Upper lobe of left lung (tissue), 6 donors: Measurements from ENCODE around the gene ZNF407. TPM values are rescaled to one million over a fixed set of nuclear protein-coding genes. Genes with fewer than 3 reads are reported as not detected.

Experiments
- ATAC-seq, 2 donors: fragments of 200-7000 bp; cut with Tn5 transposase; one replicate each; pipeline ENCODE4 v1.9.1; 2022; ENCODE audit warnings: mild to moderate bottlenecking in 2 of 2, moderate library complexity in 2 of 2; ENCODE audit not compliant: low FRiP score in 2 of 2
- DNase-seq, 2 donors: peaks; one replicate each; pipeline ENCODE4 v3.0.0-alpha.2; 2019 to 2020
- H3K27ac ChIP-seq, 4 donors: fragments of 200-600 bp; sonication (generic); one replicate each; pipeline ENCODE4 v1.5.1; 2016 to 2019
- H3K27me3 ChIP-seq, 4 donors: fragments of 200-600 bp; sonication (generic); one replicate each; pipeline ENCODE4 v1.5.1; 2017 to 2019
- H3K36me3 ChIP-seq, 4 donors: fragments of 200-600 bp; sonication (generic); one replicate each; pipeline ENCODE4 v1.5.1; 2016 to 2019
- H3K4me1 ChIP-seq, 4 donors: fragments of 200-600 bp; sonication (generic); one replicate each; pipeline ENCODE4 v1.5.1; 2018 to 2019
- H3K4me3 ChIP-seq, 4 donors: fragments of 200-600 bp; sonication (generic); one replicate each; pipeline ENCODE4 v1.5.1; 2017 to 2019; ENCODE audit warnings: mild to moderate bottlenecking in 2 of 4, moderate library complexity in 1 of 4
- H3K9me3 ChIP-seq, 4 donors: fragments of 200-600 bp; sonication (generic); one replicate each; pipeline ENCODE4 v1.5.1; 2018 to 2019
- EP300 ChIP-seq, 4 donors: sonication (generic); formaldehyde crosslinking; IDR thresholded peaks; one replicate each; pipeline ENCODE4 v1.5.1; 2017; ENCODE audit warnings: antibody characterized with exemption in 4 of 4, control low read depth in 2 of 4
- POLR2A ChIP-seq, 4 donors: fragments of 450-650 bp; IDR thresholded peaks; one replicate each; pipeline ENCODE4 v1.5.1; 2016 to 2017; ENCODE audit warnings: antibody characterized with exemption in 4 of 4, mild to moderate bottlenecking in 2 of 4
- POLR2AphosphoS5 ChIP-seq, 2 donors: sonication (generic); formaldehyde crosslinking; IDR thresholded peaks; one replicate each; pipeline ENCODE4 v1.5.1; 2017; ENCODE audit warnings: antibody characterized with exemption in 2 of 2
- WGBS, 2 donors: methylation state at CpG; one replicate each; pipeline ENCODE4 v1.1.5; 2017 to 2018; 5-methylcytosine and 5-hydroxymethylcytosine counted together
- total RNA-seq, 6 donors: library from RNA; depleted of rRNA in 4 of 6; stranded (reverse); fragments of >200 nt in 4 of 6; gene quantifications; one replicate each; pipeline versions ENCODE4 v1.1.0 to v1.2.1, GENCODE V29; 2016 to 2021
- TF ChIP-seq, protein P1 (sequence below), 6 experiments: fragments of 450-650 bp in 4 of 6; fragments of 200-600 bp in 2 of 6; sonication (generic) in 2 of 6; IDR thresholded peaks; one replicate each; pipeline ENCODE4 v1.5.1; 2016 to 2019; ENCODE audit warnings: antibody characterized with exemption in 6 of 6
- donor health status: DM: no; HTN: no; CAD: no; lungs with moderate emphysema.
- donor health status: DM: no; HTN: yes; CAD: no; lungs with severe emphysema.

The ZNF407 gene
- total RNA-seq, 6 donors from 2014 or later = 12.2 to 77.5 (median 17.1) TPM

DNA sequence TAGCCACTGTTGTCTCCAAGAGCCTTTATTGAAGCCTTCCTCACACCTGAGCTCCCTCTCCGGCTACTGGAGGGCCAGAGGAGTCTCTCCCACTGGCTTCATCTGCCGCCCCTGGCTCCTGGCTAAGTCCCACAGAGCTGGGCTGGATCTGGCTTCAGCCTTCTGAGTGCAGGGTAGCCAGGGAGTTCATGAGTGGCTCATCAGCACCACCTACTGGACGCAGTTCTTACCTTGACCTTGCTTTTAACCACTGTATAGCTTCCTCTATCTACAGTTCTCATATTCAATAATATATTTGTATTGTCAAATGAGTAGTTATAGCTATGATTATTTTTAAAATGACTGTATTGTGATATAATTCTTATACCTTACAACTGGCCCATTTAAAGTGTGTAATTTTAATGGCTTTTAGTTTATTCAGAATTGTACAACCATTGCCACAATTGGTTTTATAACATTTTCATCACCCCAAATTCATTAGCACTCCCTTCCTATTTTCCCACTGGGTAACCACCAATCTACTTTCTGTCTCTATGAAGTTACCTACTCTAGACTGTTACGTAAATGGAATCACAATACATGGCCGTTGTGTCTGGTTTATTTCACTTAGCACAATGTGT, 45.6 kb upstream of the ZNF407 start:
- TF ChIP-seq POLR2A (IDR thresholded peaks at IDR 0.05) = no peak
- TF ChIP-seq, protein P1, sequence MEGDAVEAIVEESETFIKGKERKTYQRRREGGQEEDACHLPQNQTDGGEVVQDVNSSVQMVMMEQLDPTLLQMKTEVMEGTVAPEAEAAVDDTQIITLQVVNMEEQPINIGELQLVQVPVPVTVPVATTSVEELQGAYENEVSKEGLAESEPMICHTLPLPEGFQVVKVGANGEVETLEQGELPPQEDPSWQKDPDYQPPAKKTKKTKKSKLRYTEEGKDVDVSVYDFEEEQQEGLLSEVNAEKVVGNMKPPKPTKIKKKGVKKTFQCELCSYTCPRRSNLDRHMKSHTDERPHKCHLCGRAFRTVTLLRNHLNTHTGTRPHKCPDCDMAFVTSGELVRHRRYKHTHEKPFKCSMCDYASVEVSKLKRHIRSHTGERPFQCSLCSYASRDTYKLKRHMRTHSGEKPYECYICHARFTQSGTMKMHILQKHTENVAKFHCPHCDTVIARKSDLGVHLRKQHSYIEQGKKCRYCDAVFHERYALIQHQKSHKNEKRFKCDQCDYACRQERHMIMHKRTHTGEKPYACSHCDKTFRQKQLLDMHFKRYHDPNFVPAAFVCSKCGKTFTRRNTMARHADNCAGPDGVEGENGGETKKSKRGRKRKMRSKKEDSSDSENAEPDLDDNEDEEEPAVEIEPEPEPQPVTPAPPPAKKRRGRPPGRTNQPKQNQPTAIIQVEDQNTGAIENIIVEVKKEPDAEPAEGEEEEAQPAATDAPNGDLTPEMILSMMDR (IDR thresholded peaks at IDR 0.05) = peak; percentile 64 to 80 (median 72)
- Histone ChIP-seq H3K4me3 (no peak overlapping the region), H3K36me3 (no peaks in the 10 kb centered on the region), H3K4me1 (peaks cover 0 to 6% (median 5%) of the 10 kb centered on the region in 4 donors), H3K27me3 (no peaks in the 10 kb centered on the region), H3K9me3 (peaks cover 0 to 9% (median 7%) of the 10 kb centered on the region in 4 donors), H3K27ac (no peak overlapping the region)
- DNase-seq (peak in 1 of 2 donors; percentile 85), ATAC-seq (peak; percentile 88 to 95)
- 23 to 25% methylated on average over 5 of the region's 5 CpGs for WGBS, 2 donors

DNA sequence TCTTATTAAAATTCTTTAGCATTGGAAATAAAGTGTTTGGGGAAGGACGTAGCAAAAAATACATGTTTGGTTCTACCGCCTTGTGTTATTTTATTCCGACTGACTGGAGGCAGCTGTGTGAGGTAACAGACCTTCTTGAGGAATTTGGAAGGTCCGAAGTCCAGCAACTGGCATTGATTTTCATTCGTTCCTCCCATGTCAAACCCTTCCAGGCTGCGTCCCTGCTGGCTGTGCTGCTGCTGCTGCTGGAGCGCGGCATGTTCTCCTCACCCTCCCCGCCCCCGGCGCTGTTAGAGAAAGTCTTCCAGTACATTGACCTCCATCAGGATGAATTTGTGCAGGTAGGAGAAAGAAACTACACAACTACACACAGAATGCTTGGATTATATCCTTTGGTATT, 41.5 kb upstream of the ZNF407 start:
- H3K27ac ChIP-seq = no peak overlapping the region
- no peaks in the 10 kb centered on the region for H3K4me1 ChIP-seq
- H3K9me3 ChIP-seq = no peaks in the 10 kb centered on the region
- H3K36me3 ChIP-seq = no peaks in the 10 kb centered on the region
- H3K4me3 ChIP-seq = no peak overlapping the region
- WGBS, 2 donors = 90 to 93% methylated on average over 11 of the region's 11 CpGs
- no peak for ATAC-seq
- H3K27me3 ChIP-seq = no peaks in the 10 kb centered on the region
- no peak for DNase-seq
- no peak for TF ChIP-seq EP300 (IDR thresholded peaks at IDR 0.05)
- TF ChIP-seq, protein P1 (IDR thresholded peaks at IDR 0.05) = no peak
- no peak for TF ChIP-seq POLR2AphosphoS5 (IDR thresholded peaks at IDR 0.05)
- no peak for TF ChIP-seq POLR2A (IDR thresholded peaks at IDR 0.05)

DNA sequence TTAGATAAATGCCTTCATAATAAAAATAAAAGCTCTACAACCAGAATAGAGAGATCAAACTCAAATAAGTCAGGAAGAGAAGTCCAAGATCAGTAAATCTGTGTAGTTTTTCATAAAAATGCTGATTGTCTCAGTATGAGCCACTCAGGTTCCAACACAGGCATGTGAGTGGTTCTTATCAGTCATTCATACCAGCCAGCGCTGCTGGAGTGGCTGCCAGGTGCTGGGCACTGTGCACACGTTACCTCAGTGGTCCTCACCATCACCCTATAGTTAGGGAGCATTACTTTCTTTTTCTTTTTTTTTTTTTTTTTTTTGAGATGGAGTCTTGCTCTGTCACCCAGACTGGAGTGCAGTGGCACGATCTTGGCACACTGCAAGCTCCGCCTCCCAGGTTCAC, 39.6 kb upstream of the ZNF407 start:
- no peaks in the 10 kb centered on the region for H3K9me3 ChIP-seq
- DNase-seq (no peak), ATAC-seq (no peak)
- H3K4me1 ChIP-seq = no peaks in the 10 kb centered on the region
- no peak overlapping the region for H3K4me3 ChIP-seq
- no peaks in the 10 kb centered on the region for H3K36me3 ChIP-seq
- no peak overlapping the region for H3K27ac ChIP-seq
- no peaks in the 10 kb centered on the region for H3K27me3 ChIP-seq
- no peak for TF ChIP-seq EP300 (IDR thresholded peaks at IDR 0.05)
- no peak for TF ChIP-seq POLR2AphosphoS5 (IDR thresholded peaks at IDR 0.05)
- TF ChIP-seq, protein P1 (IDR thresholded peaks at IDR 0.05) = no peak
- no peak for TF ChIP-seq POLR2A (IDR thresholded peaks at IDR 0.05)
- WGBS, 2 donors = 45 to 72% methylated on average over 4 of the region's 4 CpGs

DNA sequence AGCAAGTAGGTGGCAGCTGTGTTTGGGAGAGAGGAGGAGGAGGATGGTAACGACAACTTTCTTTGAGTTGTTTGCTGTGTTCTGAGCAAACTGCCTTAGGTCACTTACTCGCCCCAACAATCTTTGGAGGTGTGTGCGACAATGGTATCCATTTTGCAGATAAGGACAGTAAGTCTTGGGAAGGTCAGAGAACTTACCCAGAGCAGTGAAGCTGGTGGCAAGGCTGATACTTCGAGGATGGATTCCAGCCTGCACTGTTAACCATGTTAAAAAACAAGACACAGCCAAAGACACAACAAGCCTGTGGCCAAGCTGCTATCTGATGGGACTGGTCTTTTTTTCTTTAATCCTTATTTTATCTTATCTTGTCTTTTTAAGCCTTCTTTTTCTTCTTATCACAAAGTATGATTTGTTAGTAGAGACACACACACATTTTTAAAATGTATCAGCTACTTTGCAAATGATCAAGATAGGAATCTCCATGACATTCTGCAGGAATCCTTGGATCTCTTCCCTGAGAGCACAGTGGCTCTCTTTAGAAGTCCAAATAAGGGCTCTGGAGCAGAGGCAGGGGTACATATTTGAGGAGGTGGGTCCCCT, 35.4 kb upstream of the ZNF407 start:
- no peaks in the 10 kb centered on the region for H3K4me1 ChIP-seq

More for the DNA sequence above, 35.4 kb upstream of the ZNF407 start:
- DNase-seq (no peak), ATAC-seq (no peak)
- H3K36me3 ChIP-seq = no peaks in the 10 kb centered on the region
- TF ChIP-seq EP300 (IDR thresholded peaks at IDR 0.05) (no peak), POLR2AphosphoS5 (IDR thresholded peaks at IDR 0.05) (no peak), POLR2A (IDR thresholded peaks at IDR 0.05) (no peak)
- TF ChIP-seq, protein P1 (IDR thresholded peaks at IDR 0.05) = no peak
- H3K4me3 ChIP-seq = no peak overlapping the region
- H3K27ac ChIP-seq = no peak overlapping the region
- H3K27me3 ChIP-seq = no peaks in the 10 kb centered on the region
- peaks cover 0 to 7% (median 3%) of the 10 kb centered on the region in 4 donors for H3K9me3 ChIP-seq
- WGBS, 2 donors = 76 to 78% methylated on average over 4 of the region's 4 CpGs
